Colonic mucosa (tissue), 4 donors: ENCODE data around the gene USP20. TPM values are rescaled to one million over a fixed set of nuclear protein-coding genes. Genes with fewer than 3 reads are reported as not detected.

ENCODE experiments used
- DNase-seq: peaks from one replicate; pipeline ENCODE4 v3.0.0-alpha.2; 2020
- H3K27ac ChIP-seq: fragments of 200-600 bp; one replicate; pipeline ENCODE4 v1.8.0; 2021
- H3K27me3 ChIP-seq: fragments of 200-600 bp; one replicate; pipeline ENCODE4 v1.8.0; 2021
- H3K36me3 ChIP-seq: fragments of 200-600 bp; one replicate; pipeline ENCODE4 v1.8.0; 2021
- H3K4me1 ChIP-seq: fragments of 200-600 bp; one replicate; pipeline ENCODE4 v1.8.0; 2021; ENCODE audit warnings: mild to moderate bottlenecking
- H3K4me3 ChIP-seq: fragments of 200-600 bp; one replicate; pipeline ENCODE4 v1.8.0; 2021
- H3K9ac ChIP-seq, 2 donors: one replicate each; pipeline ENCODE4 v1.7.0; 2013; ENCODE audit warnings: control low read depth in 2 of 2, low read depth in 2 of 2, low read length in 2 of 2
- H3K9me3 ChIP-seq: fragments of 200-600 bp; one replicate; pipeline ENCODE4 v1.8.0; 2021
- intact Hi-C: fragments of 100-400 bp; cut with DNase I; formaldehyde crosslinking; loops from one replicate; pipeline ENCODE4 v1.14.1; 2022
- microRNA-seq: library from miRNA; unstranded; fragments of <30 nt; microRNA quantifications from one replicate; pipeline ENCODE4, GENCODE V29; 2019
- total RNA-seq, 2 donors: library from RNA; stranded (reverse); fragmentation: NEBNext Ultra II Directional in 1 of 2; extraction: Animal tissue kit (Norgen Biotek cat#: 25700) in 1 of 2; gene quantifications; one replicate each; pipeline ENCODE4 v1.2.1, GENCODE V29; 2021
- TF ChIP-seq, protein P1 (sequence below): fragments of 200-600 bp; IDR thresholded peaks from one replicate; pipeline ENCODE4 v1.8.0; 2022; ENCODE audit warnings: antibody characterized with exemption, mild to moderate bottlenecking
- donor health status: healthy.
- donor health status: DM: no; HTN: no; CAD: no.
- donor health status: DM: no; HTN: no; CAD: no.

Gene USP20
- total RNA-seq, 2 donors from 2014 or later = 14.7 to 20.0 TPM

DNA sequence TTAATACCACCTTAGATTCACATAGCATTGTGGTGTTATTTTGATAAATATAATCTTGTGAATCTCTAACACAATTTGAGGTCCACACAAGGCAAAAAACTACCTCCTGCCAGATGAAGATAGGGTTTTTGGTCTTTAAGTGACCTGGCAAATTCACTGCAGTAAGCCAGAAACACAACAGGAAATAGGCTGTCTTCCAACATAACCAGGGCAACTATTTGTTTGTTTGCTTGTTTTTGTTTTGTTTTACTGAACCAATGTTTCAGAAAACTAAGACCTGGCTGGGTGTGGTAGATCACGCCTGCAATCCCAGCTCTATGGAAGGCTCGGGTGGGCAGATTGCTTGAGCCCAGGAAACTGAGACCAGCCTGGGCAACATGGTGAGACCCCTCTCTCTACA is 95.5 kb downstream of the USP20 start:
- DNase-seq = no peak
- TF ChIP-seq, protein P1, sequence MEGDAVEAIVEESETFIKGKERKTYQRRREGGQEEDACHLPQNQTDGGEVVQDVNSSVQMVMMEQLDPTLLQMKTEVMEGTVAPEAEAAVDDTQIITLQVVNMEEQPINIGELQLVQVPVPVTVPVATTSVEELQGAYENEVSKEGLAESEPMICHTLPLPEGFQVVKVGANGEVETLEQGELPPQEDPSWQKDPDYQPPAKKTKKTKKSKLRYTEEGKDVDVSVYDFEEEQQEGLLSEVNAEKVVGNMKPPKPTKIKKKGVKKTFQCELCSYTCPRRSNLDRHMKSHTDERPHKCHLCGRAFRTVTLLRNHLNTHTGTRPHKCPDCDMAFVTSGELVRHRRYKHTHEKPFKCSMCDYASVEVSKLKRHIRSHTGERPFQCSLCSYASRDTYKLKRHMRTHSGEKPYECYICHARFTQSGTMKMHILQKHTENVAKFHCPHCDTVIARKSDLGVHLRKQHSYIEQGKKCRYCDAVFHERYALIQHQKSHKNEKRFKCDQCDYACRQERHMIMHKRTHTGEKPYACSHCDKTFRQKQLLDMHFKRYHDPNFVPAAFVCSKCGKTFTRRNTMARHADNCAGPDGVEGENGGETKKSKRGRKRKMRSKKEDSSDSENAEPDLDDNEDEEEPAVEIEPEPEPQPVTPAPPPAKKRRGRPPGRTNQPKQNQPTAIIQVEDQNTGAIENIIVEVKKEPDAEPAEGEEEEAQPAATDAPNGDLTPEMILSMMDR = no peak
- H3K4me1 ChIP-seq = no peaks in the 10 kb centered on the region

More for the DNA sequence above, 95.5 kb downstream of the USP20 start:
- peaks cover 10% of the 10 kb centered on the region for H3K36me3 ChIP-seq
- H3K9ac ChIP-seq = no peak overlapping the region
- no peaks in the 10 kb centered on the region for H3K27me3 ChIP-seq
- H3K4me3 ChIP-seq = no peak overlapping the region
- intact Hi-C loops = no loop called here
- no peaks in the 10 kb centered on the region for H3K9me3 ChIP-seq
- no peak overlapping the region for H3K27ac ChIP-seq

Small RNA genes lying within 50 kb of the gene (microRNA-seq; reads per million reads assigned to microRNA genes)
- not detected for gene MIR6855

Other genes starting within 250 kb of the USP20 start
- not detected for gene C9orf50, start 214.4 kb upstream of the USP20 start, total RNA-seq
- 10 to 100 TPM; 25.3 to 50.2 TPM for gene NTMT1, start 209.3 kb upstream of the USP20 start, total RNA-seq
- gene ASB6, start 193.3 kb upstream of the USP20 start, total RNA-seq = 10 to 100 TPM; 15.8 to 18.5 TPM
- under 1 TPM; 0.64 to 0.85 TPM for gene PRRX2, start 169.8 kb upstream of the USP20 start, total RNA-seq
- 1 to 10 TPM; 2.6 to 5.1 TPM for gene PTGES, start 82.4 kb upstream of the USP20 start, total RNA-seq
- 10 to 100 TPM; 49.0 to 60.8 TPM for gene TOR1B, start 32.3 kb upstream of the USP20 start, total RNA-seq
- gene TOR1A, start 11.3 kb upstream of the USP20 start, total RNA-seq = 10 to 100 TPM; 31.0 to 31.1 TPM
- 10 to 100 TPM; 38.7 to 45.5 TPM for gene C9orf78, start 183 bp upstream of the USP20 start, total RNA-seq
- gene FNBP1, start 207.7 kb downstream of the USP20 start, total RNA-seq = 10 to 100 TPM; 24.7 to 55.5 TPM
- 10 to 100 TPM; 42.2 to 51.2 TPM for gene GPR107, start 218.4 kb downstream of the USP20 start, total RNA-seq